A673 (cell line): ENCODE measurements around the gene EMC9. TPM values are rescaled to one million over a fixed set of nuclear protein-coding genes. Genes with fewer than 3 reads are reported as not detected.
A peak's percentile ranks its signal among the peaks of the same experiment; 100 is the strongest.

ENCODE experiments used
- BruUV-seq: library from RNA; stranded (reverse); fragments of 400-500 nt; replicated peaks from 2 replicates; lab custom pipeline; 2021; lab: Mats Ljungman, UMichigan
- CTCF ChIA-PET: fragments of 300-600 bp; sonication (Branson Sonifier 250); formaldehyde crosslinking; loops from one replicate; lab custom pipeline; 2022; ENCODE audit warnings: antibody characterized with exemption; lab: Charles Lee
- POLR2A ChIA-PET: fragments of 300-600 bp; sonication (Branson Sonifier 250); formaldehyde crosslinking; loops from one replicate; lab custom pipeline; 2022; ENCODE audit warnings: antibody characterized with exemption; ENCODE audit not compliant: low non-redundant PET; lab: Charles Lee
- DNase-seq: peaks from one replicate; pipeline ENCODE4 v3.0.0-alpha.2; 2015; ENCODE audit warnings: low spot score
- H3K27ac ChIP-seq: fragments of 200-600 bp; sonication (generic); 2 replicates; pipeline ENCODE4 v1.5.1; 2016; ENCODE audit warnings: mixed run types, low read depth, mild to moderate bottlenecking, mixed read lengths, antibody characterized with exemption, low read length; ENCODE audit not compliant: poor library complexity, severe bottlenecking
- H3K27me3 ChIP-seq: fragments of 200-600 bp; sonication (generic); replicated peaks from 2 replicates; pipeline ENCODE4 v1.6.1; 2017; ENCODE audit warnings: mixed run types, low read depth, mild to moderate bottlenecking, mixed read lengths, antibody characterized with exemption, low read length; ENCODE audit not compliant: insufficient read depth, poor library complexity
- H3K36me3 ChIP-seq: fragments of 200-600 bp; sonication (generic); 2 replicates; pipeline ENCODE4 v1.6.1; 2016; ENCODE audit warnings: mixed run types, mild to moderate bottlenecking, mixed read lengths, antibody characterized with exemption, low read length; ENCODE audit not compliant: insufficient read depth, poor library complexity, severe bottlenecking
- H3K4me1 ChIP-seq: fragments of 200-600 bp; sonication (generic); 2 replicates; pipeline ENCODE4 v1.6.1; 2017; ENCODE audit warnings: mixed run types, mild to moderate bottlenecking, mixed read lengths, antibody characterized with exemption, low read length; ENCODE audit not compliant: insufficient read depth, poor library complexity, severe bottlenecking
- H3K4me3 ChIP-seq: fragments of 200-600 bp; sonication (generic); 2 replicates; pipeline ENCODE4 v1.5.1; 2016; ENCODE audit warnings: low read depth, mixed run types, mild to moderate bottlenecking, mixed read lengths, low read length; ENCODE audit not compliant: poor library complexity, severe bottlenecking
- H3K9me3 ChIP-seq: fragments of 200-600 bp; sonication (generic); 2 replicates; pipeline ENCODE4 v1.6.1; 2016; ENCODE audit warnings: mixed run types, low read depth, mild to moderate bottlenecking, mixed read lengths, antibody characterized with exemption, low read length; ENCODE audit not compliant: poor library complexity, severe bottlenecking
- CTCF ChIP-seq: fragments of 300-800, 200-600 bp; sonication (generic); conservative IDR thresholded peaks from 2 replicates; pipeline ENCODE4 v1.5.1; 2017; ENCODE audit warnings: low read depth, mild to moderate bottlenecking, antibody characterized with exemption, low read length, moderate library complexity, mixed read lengths
- EZH2 ChIP-seq: fragments of 200-600 bp; sonication (generic); IDR thresholded peaks from 2 replicates; pipeline ENCODE4 v1.6.1; 2017; ENCODE audit warnings: borderline replicate concordance, low read depth, mild to moderate bottlenecking, mixed read lengths, antibody characterized with exemption, low read length; ENCODE audit not compliant: poor library complexity, severe bottlenecking
- intact Hi-C: fragments of 100-400 bp; cut with micrococcal nuclease; formaldehyde crosslinking; loops from one replicate; pipeline ENCODE4 v1.10.0; 2022; ENCODE audit not compliant: unreplicated experiment
- total RNA-seq: library from RNA; stranded (reverse); gene quantifications from 2 replicates; pipeline ENCODE4 v1.2.3, GENCODE V29; 2021

EMC9 gene
- total RNA-seq, 1 experiment from 2014 or later, result 36.8 TPM

- ChIA-PET CTCF (no interaction called here), POLR2A (interaction anchor here (0.5 kb wide), 1 partner anchor 27 kb away, joined by 3 read pairs; no protein-coding TSS in a partner anchor)
- intact Hi-C loops, result no loop called here
- Histone ChIP-seq H3K27me3 (no peaks in the 10 kb centered on the region), H3K4me1 (peaks cover 13% of the 10 kb centered on the region), H3K9me3 (no peaks in the 10 kb centered on the region), H3K27ac (peak overlapping the region; percentile 84), H3K4me3 (no peak overlapping the region), H3K36me3 (peaks cover 28% of the 10 kb centered on the region)
- DNase-seq, result no peak
- no TSS peak for BruUV-seq
- TF ChIP-seq EZH2 (no peak), CTCF (no peak)
These were observed 3.6 kb downstream of the EMC9 start for GRCh38 chr14:24137529-24138395.

GRCh38 chr14:24136684-24137528 lies 4.5 kb downstream of the EMC9 start:
- Histone ChIP-seq H3K4me1 (peaks cover 13% of the 10 kb centered on the region), H3K4me3 (peak overlapping the region; percentile 100), H3K36me3 (peaks cover 28% of the 10 kb centered on the region), H3K27ac (peak overlapping the region; percentile 84), H3K9me3 (no peaks in the 10 kb centered on the region), H3K27me3 (no peaks in the 10 kb centered on the region)
- CTCF ChIA-PET, result no interaction called here
- no peak for DNase-seq
- intact Hi-C loops, result no loop called here
- no peak for TF ChIP-seq EZH2
- TF ChIP-seq CTCF, result no peak
- no TSS peak for BruUV-seq
- POLR2A ChIA-PET, result interaction anchor here (0.5 kb wide), 1 partner anchor 26 kb away, joined by 3 read pairs; no protein-coding TSS in a partner anchor
